ENCODE results near the gene ZDHHC14. TPM values are rescaled to one million over a fixed set of nuclear protein-coding genes. Genes with fewer than 3 reads are reported as not detected.
A peak's percentile ranks its signal among the peaks of the same experiment; 100 is the strongest.

ZDHHC14 gene
- total RNA-seq, 4 donors from 2014 or later: 9.1 to 20.6 (median 12.5) TPM

GRCh38 chr6:157642736-157643135 is 261.7 kb downstream of the ZDHHC14 start:
- TF ChIP-seq POLR2A (IDR thresholded peaks at IDR 0.05): no peak
- TF ChIP-seq, protein P1, sequence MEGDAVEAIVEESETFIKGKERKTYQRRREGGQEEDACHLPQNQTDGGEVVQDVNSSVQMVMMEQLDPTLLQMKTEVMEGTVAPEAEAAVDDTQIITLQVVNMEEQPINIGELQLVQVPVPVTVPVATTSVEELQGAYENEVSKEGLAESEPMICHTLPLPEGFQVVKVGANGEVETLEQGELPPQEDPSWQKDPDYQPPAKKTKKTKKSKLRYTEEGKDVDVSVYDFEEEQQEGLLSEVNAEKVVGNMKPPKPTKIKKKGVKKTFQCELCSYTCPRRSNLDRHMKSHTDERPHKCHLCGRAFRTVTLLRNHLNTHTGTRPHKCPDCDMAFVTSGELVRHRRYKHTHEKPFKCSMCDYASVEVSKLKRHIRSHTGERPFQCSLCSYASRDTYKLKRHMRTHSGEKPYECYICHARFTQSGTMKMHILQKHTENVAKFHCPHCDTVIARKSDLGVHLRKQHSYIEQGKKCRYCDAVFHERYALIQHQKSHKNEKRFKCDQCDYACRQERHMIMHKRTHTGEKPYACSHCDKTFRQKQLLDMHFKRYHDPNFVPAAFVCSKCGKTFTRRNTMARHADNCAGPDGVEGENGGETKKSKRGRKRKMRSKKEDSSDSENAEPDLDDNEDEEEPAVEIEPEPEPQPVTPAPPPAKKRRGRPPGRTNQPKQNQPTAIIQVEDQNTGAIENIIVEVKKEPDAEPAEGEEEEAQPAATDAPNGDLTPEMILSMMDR (IDR thresholded peaks at IDR 0.05): no peak
- no peaks in the 10 kb centered on the region for H3K9me3 ChIP-seq
- H3K36me3 ChIP-seq: no peaks in the 10 kb centered on the region
- H3K27me3 ChIP-seq: no peaks in the 10 kb centered on the region
- H3K4me3 ChIP-seq: no peak overlapping the region
- H3K4me1 ChIP-seq: no peaks in the 10 kb centered on the region
- no peak overlapping the region for H3K27ac ChIP-seq
- DNase-seq: no peak

GRCh38 chr6:157644043-157644810 is 263.2 kb downstream of the ZDHHC14 start:
- Histone ChIP-seq H3K9me3 (no peaks in the 10 kb centered on the region), H3K36me3 (no peaks in the 10 kb centered on the region), H3K27me3 (no peaks in the 10 kb centered on the region), H3K4me1 (no peaks in the 10 kb centered on the region), H3K4me3 (no peak overlapping the region), H3K27ac (no peak overlapping the region)
- TF ChIP-seq, protein P1 (IDR thresholded peaks at IDR 0.05): peak in 1 of 6 experiments; percentile 7
- TF ChIP-seq POLR2A (IDR thresholded peaks at IDR 0.05): no peak
- DNase-seq: no peak

- Histone ChIP-seq H3K4me1 (no peaks in the 10 kb centered on the region), H3K27ac (no peak overlapping the region), H3K4me3 (no peak overlapping the region), H3K36me3 (no peaks in the 10 kb centered on the region), H3K9me3 (no peaks in the 10 kb centered on the region), H3K27me3 (no peaks in the 10 kb centered on the region)
- DNase-seq: no peak
- TF ChIP-seq, protein P1 (IDR thresholded peaks at IDR 0.05): no peak
- TF ChIP-seq POLR2A (IDR thresholded peaks at IDR 0.05): no peak
Observed at GRCh38 chr6:157645201-157645795, 264.3 kb downstream of the ZDHHC14 start.

- Histone ChIP-seq H3K9me3 (no peaks in the 10 kb centered on the region), H3K36me3 (no peaks in the 10 kb centered on the region), H3K4me1 (no peaks in the 10 kb centered on the region), H3K27me3 (no peaks in the 10 kb centered on the region), H3K4me3 (no peak overlapping the region), H3K27ac (no peak overlapping the region)
- no peak for DNase-seq
- no peak for TF ChIP-seq POLR2A (IDR thresholded peaks at IDR 0.05)
- TF ChIP-seq, protein P1 (IDR thresholded peaks at IDR 0.05): no peak
Observed at GRCh38 chr6:157646012-157646411, 265.0 kb downstream of the ZDHHC14 start.

DNA sequence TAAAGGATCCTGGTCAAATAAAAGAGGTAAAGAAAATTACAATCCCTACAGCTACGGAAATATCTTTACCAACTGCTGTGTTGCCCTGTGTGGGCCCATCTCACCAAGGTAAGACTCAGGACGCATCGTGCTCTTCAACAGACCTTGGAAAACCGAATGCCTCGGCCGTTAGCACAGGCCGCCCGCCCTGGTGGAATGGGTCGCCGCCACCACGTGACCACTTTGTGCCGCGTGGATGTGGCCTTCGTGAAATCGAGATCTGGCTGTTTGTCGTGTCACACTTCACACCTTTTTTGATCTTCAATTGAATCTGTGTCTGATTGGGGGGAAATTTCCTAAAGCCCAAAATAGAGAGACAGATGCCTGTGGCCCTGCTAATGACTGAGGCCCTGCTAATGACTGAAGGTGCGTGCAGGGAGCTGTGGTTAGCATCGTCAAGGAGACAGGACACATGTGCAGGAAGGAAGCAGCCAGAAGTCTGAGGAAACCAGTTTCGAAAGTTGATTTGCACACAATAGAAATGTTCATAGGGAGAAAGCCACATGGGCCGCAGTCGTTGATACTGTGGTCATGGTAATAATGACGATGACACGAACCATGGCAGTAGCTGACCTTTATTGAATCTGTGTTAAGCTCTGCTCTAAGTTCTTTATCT is 266.4 kb downstream of the ZDHHC14 start:
- Histone ChIP-seq H3K4me3 (no peak overlapping the region), H3K4me1 (no peaks in the 10 kb centered on the region), H3K27ac (no peak overlapping the region), H3K27me3 (no peaks in the 10 kb centered on the region), H3K9me3 (no peaks in the 10 kb centered on the region), H3K36me3 (no peaks in the 10 kb centered on the region)
- TF ChIP-seq, protein P1 (IDR thresholded peaks at IDR 0.05): no peak
- TF ChIP-seq POLR2A (IDR thresholded peaks at IDR 0.05): no peak
- no peak for DNase-seq

Measured in Peyer's patch (tissue), 4 donors.